SK-N-SH (cell line): ENCODE measurements around the gene TUBA4B.

Source experiments
- EZH2phosphoT487 ChIP-seq: fragments of 200-600 bp; sonication (generic); IDR thresholded peaks from 2 replicates; pipeline ENCODE4 v1.6.1; 2017; ENCODE audit warnings: low read depth, mixed run types, mild to moderate bottlenecking, antibody characterized with exemption, moderate library complexity, borderline replicate concordance
- POLR2AphosphoS5 ChIP-seq: IDR thresholded peaks from 2 replicates; pipeline ENCODE4 v1.6.1; 2012; ENCODE audit warnings: low read depth, low read length
- RAD21 ChIP-seq: IDR thresholded peaks from 2 replicates; pipeline ENCODE4 v1.6.1; 2012; ENCODE audit warnings: mild to moderate bottlenecking, low read length
- SMC3 ChIP-seq: IDR thresholded peaks from 2 replicates; pipeline ENCODE4 v1.6.1; 2012; ENCODE audit warnings: low read depth, low read length, improper control_type of control experiment
- TAF1 ChIP-seq: IDR thresholded peaks from 2 replicates; pipeline ENCODE4 v1.6.1; 2012; ENCODE audit warnings: low read depth, mild to moderate bottlenecking, low read length, moderate library complexity, borderline replicate concordance
- TF ChIP-seq, protein P1 (sequence below): fragments of 200-600 bp; sonication (generic); IDR thresholded peaks from 2 replicates; pipeline ENCODE4 v1.6.1; 2017; ENCODE audit warnings: antibody characterized with exemption, mild to moderate bottlenecking, moderate library complexity

DNA sequence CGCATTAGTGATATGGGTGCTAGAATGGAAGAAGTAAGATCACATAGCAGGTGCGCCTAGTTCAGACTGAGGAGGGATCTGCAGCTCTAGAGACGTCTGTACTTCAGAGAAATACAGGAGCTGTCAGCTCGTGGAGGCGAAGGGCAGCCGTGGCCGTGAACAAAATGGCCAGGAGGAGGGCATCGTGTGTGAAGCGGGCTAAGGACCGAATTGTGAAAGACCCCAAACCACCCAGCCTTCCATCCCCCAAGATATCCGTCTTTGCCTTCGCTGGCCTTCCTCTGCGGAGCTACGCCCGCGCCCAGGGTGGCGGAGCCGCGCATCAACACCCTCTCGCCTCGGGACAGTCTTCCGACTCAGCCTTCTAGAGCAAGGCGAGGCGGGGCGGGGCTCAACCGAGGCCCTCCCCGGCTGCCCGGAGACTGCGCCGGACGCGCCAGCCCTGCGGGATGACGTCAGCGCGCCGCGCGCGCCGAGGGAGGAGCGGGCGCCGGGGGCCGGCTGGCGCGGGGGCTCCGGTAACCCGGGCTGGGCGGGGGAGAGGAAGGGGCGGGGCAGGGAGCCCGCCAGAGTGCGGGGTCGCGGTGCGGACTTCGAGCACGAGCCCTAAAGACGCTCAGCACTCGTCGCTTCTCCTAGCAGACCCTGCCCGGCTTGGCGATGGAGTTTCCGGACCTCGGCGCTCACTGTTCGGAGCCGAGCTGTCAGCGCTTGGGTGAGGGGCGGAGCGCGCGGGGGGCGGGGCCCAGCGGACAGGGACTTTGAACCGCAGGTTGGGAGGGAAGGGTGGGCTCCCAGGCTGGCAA is 46.5 kb upstream of the TUBA4B start, which contains the start of gene ZFAND2B:
- TF ChIP-seq EZH2phosphoT487, result no peak
- peak; percentile 97 for TF ChIP-seq POLR2AphosphoS5
- TF ChIP-seq TAF1, result peak; percentile 86
- TF ChIP-seq, protein P1, sequence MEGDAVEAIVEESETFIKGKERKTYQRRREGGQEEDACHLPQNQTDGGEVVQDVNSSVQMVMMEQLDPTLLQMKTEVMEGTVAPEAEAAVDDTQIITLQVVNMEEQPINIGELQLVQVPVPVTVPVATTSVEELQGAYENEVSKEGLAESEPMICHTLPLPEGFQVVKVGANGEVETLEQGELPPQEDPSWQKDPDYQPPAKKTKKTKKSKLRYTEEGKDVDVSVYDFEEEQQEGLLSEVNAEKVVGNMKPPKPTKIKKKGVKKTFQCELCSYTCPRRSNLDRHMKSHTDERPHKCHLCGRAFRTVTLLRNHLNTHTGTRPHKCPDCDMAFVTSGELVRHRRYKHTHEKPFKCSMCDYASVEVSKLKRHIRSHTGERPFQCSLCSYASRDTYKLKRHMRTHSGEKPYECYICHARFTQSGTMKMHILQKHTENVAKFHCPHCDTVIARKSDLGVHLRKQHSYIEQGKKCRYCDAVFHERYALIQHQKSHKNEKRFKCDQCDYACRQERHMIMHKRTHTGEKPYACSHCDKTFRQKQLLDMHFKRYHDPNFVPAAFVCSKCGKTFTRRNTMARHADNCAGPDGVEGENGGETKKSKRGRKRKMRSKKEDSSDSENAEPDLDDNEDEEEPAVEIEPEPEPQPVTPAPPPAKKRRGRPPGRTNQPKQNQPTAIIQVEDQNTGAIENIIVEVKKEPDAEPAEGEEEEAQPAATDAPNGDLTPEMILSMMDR, result no peak
- TF ChIP-seq SMC3, result no peak
- 0 out of 2 replicates have a peak, but pooled peaks have one; percentile 2 for TF ChIP-seq RAD21
